ENCODE measurements around the gene RAB29. TPM values are rescaled to one million over a fixed set of nuclear protein-coding genes. Genes with fewer than 3 reads are reported as not detected.
A peak's percentile ranks its signal among the peaks of the same experiment; 100 is the strongest.

Gene RAB29
- total RNA-seq, 1 donor from 2014 or later = 13.6 TPM

GRCh38 chr1:205809942-205810345, 34.7 kb upstream of the RAB29 start:
- peaks cover 17% of the 10 kb centered on the region for H3K36me3 Mint-ChIP-seq
- H3K4me3 Mint-ChIP-seq = no peak overlapping the region
- H3K4me1 Mint-ChIP-seq (ENCODE audit: unreplicated experiment) = peaks cover 51% of the 10 kb centered on the region
- H3K27ac Mint-ChIP-seq = no peak overlapping the region
- no peak for DNase-seq (ENCODE audit: extremely low spot score, unreplicated experiment)
- no peaks in the 10 kb centered on the region for H3K9me3 Mint-ChIP-seq
- H3K27me3 Mint-ChIP-seq = no peaks in the 10 kb centered on the region
- TF ChIP-seq, protein P1, sequence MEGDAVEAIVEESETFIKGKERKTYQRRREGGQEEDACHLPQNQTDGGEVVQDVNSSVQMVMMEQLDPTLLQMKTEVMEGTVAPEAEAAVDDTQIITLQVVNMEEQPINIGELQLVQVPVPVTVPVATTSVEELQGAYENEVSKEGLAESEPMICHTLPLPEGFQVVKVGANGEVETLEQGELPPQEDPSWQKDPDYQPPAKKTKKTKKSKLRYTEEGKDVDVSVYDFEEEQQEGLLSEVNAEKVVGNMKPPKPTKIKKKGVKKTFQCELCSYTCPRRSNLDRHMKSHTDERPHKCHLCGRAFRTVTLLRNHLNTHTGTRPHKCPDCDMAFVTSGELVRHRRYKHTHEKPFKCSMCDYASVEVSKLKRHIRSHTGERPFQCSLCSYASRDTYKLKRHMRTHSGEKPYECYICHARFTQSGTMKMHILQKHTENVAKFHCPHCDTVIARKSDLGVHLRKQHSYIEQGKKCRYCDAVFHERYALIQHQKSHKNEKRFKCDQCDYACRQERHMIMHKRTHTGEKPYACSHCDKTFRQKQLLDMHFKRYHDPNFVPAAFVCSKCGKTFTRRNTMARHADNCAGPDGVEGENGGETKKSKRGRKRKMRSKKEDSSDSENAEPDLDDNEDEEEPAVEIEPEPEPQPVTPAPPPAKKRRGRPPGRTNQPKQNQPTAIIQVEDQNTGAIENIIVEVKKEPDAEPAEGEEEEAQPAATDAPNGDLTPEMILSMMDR (conservative IDR thresholded peaks at IDR 0.05) = no peak

DNA sequence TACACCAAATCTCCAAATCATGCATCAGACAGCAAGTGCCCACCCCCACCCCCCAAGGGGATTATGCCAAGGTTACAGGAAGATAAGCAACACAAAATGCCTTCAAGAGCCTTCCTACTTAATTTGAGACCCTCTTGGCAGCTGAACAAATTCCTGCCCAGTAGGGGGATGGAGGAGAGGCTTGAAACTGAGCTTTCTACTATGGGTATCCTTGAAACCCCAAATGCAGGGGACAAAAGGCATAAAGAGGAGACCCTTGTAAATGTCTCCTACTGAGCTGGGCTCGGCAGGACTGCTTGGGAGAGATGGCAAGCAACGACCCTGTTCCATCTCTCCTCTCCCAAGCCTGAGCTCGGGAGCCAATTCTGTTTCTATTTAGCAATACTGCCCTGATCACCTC, 34.2 kb upstream of the RAB29 start:
- no peaks in the 10 kb centered on the region for H3K27me3 Mint-ChIP-seq
- peaks cover 51% of the 10 kb centered on the region for H3K4me1 Mint-ChIP-seq (ENCODE audit: unreplicated experiment)
- TF ChIP-seq, protein P1 (conservative IDR thresholded peaks at IDR 0.05) = no peak
- H3K27ac Mint-ChIP-seq = no peak overlapping the region
- no peaks in the 10 kb centered on the region for H3K9me3 Mint-ChIP-seq
- H3K36me3 Mint-ChIP-seq = peaks cover 17% of the 10 kb centered on the region
- no peak for DNase-seq (ENCODE audit: extremely low spot score, unreplicated experiment)
- H3K4me3 Mint-ChIP-seq = peak overlapping the region; percentile 49

DNA sequence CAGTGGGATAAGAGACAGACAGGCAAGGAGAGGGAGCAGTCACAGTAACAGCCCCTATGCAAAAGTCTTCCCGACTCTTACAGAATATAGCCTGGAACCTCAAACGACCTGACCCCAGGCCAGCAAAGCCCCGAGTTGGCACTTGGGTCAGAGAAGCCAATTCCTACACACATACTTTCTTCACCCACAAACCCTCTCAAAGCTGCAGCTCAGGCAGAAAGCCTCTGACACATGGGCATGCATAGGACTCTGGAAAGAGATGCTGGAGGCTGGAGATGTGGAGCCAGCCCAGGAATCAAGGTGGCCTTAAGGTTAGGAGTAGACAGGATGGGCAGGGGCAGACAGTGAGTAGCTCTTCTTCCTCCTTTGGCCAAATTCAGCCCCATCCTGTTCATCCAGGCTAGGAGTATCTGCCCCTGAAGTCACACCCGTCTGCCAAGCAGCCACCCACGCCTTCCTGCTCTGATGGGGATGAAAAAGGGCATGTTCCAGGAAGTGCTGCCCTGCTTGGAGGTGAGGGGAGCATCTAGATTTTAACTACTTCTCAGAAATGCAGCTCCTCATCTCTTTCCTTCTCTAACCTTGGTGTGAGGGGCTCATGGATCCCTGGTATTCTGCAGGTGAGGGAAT, 29.9 kb upstream of the RAB29 start:
- H3K27me3 Mint-ChIP-seq = no peaks in the 10 kb centered on the region
- DNase-seq (ENCODE audit: extremely low spot score, unreplicated experiment) = no peak
- no peak overlapping the region for H3K27ac Mint-ChIP-seq
- H3K36me3 Mint-ChIP-seq = peaks cover 15% of the 10 kb centered on the region
- no peaks in the 10 kb centered on the region for H3K9me3 Mint-ChIP-seq
- no peak overlapping the region for H3K4me3 Mint-ChIP-seq
- peaks cover 24% of the 10 kb centered on the region for H3K4me1 Mint-ChIP-seq (ENCODE audit: unreplicated experiment)
- TF ChIP-seq, protein P1 (conservative IDR thresholded peaks at IDR 0.05) = no peak

DNA sequence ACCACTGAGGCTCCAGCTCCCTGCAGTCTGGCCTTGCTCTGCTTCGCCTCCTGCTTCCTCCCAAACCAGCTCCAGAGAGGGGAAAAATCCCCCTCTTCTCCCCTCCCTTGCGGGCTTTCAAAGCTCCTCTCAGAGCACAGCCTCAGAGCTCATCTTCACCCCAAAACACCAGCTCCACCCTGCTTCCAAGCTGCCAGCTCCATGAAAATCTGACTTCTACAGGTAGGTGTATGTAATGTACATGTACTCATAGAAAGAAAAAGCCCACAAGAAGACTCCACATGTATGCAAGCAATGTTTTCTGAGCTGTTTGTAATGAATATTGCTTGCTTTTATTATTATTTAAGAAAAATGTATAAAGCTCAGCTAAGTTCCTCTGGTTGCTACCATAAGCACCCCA, 29.3 kb upstream of the RAB29 start:
- Mint-ChIP-seq H3K27me3 (no peaks in the 10 kb centered on the region), H3K36me3 (peaks cover 15% of the 10 kb centered on the region), H3K4me1 (ENCODE audit: unreplicated experiment) (peaks cover 24% of the 10 kb centered on the region), H3K9me3 (no peaks in the 10 kb centered on the region), H3K27ac (no peak overlapping the region), H3K4me3 (no peak overlapping the region)
- DNase-seq (ENCODE audit: extremely low spot score, unreplicated experiment) = no peak
- TF ChIP-seq, protein P1 (conservative IDR thresholded peaks at IDR 0.05) = no peak

- TF ChIP-seq, protein P1 (conservative IDR thresholded peaks at IDR 0.05) = no peak
- Mint-ChIP-seq H3K4me1 (ENCODE audit: unreplicated experiment) (peaks cover 19% of the 10 kb centered on the region), H3K27me3 (no peaks in the 10 kb centered on the region)
These were observed 28.7 kb upstream of the RAB29 start for GRCh38 chr1:205803986-205804385.

More at GRCh38 chr1:205803986-205804385, 28.7 kb upstream of the RAB29 start:
- Mint-ChIP-seq H3K4me3 (no peak overlapping the region), H3K9me3 (no peaks in the 10 kb centered on the region), H3K27ac (no peak overlapping the region), H3K36me3 (peaks cover 10% of the 10 kb centered on the region)
- no peak for DNase-seq (ENCODE audit: extremely low spot score, unreplicated experiment)

All from type B pancreatic cell (in vitro differentiated cells).